Bronchial epithelial cell (primary cell): ENCODE measurements around the gene SUCLA2. TPM values are rescaled to one million over a fixed set of nuclear protein-coding genes. Genes with fewer than 3 reads are reported as not detected.

Source experiments
- DNase-seq: peaks from one replicate; pipeline ENCODE4 v3.0.0-alpha.2; 2010; ENCODE audit warnings: low read depth
- FAIRE-seq: peaks from 2 replicates; lab custom pipeline; 2011; peaks lifted over from hg19 to GRCh38; lab: Jason Lieb, UNC
- H3K27me3 ChIP-seq: 2 replicates; pipeline ENCODE4 v1.5.1; 2011; ENCODE audit warnings: low read length; ENCODE audit not compliant: control insufficient read depth, insufficient read depth
- H3K36me3 ChIP-seq: 2 replicates; pipeline ENCODE4 v1.5.1; 2011; ENCODE audit warnings: low read length; ENCODE audit not compliant: control insufficient read depth, insufficient read depth
- H3K4me3 ChIP-seq: 2 replicates; pipeline ENCODE4 v1.5.1; 2011; ENCODE audit warnings: mild to moderate bottlenecking, low read depth, low read length, control low read depth
- total RNA-seq: library from RNA; depleted of rRNA; stranded (reverse); fragments of >200 nt; gene quantifications from 2 replicates; pipeline ENCODE4 v1.2.1, GENCODE V29; 2014
- TF ChIP-seq, protein P1 (sequence below): IDR thresholded peaks from 2 replicates; pipeline ENCODE4 v1.5.1; 2011; ENCODE audit warnings: mild to moderate bottlenecking, moderate library complexity, low read length, control low read depth, inconsistent platforms; ENCODE audit not compliant: insufficient read depth, severe bottlenecking

Gene SUCLA2
- total RNA-seq, 1 donor from 2014 or later = 57.4 TPM

DNA sequence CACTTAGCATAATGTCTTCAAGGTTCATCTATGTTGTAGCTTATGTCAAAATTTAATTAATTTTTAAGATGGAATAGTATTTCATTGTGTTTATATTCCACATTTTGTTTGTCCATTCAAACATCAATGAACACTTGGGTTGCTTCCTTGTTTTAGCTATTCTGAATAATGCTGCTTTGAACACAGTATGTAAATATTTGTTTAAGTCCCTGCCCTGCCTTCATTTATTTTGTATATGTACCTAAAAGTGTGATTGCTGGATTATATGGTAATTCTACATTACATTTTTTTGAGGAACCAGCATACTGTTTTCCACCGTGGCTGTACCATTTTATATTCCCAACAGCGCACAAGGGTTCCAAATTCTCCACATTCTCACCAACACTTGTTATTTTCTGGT is 17.6 kb upstream of the SUCLA2 start:
- TF ChIP-seq, protein P1, sequence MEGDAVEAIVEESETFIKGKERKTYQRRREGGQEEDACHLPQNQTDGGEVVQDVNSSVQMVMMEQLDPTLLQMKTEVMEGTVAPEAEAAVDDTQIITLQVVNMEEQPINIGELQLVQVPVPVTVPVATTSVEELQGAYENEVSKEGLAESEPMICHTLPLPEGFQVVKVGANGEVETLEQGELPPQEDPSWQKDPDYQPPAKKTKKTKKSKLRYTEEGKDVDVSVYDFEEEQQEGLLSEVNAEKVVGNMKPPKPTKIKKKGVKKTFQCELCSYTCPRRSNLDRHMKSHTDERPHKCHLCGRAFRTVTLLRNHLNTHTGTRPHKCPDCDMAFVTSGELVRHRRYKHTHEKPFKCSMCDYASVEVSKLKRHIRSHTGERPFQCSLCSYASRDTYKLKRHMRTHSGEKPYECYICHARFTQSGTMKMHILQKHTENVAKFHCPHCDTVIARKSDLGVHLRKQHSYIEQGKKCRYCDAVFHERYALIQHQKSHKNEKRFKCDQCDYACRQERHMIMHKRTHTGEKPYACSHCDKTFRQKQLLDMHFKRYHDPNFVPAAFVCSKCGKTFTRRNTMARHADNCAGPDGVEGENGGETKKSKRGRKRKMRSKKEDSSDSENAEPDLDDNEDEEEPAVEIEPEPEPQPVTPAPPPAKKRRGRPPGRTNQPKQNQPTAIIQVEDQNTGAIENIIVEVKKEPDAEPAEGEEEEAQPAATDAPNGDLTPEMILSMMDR = no peak
- no peaks in the 10 kb centered on the region for H3K27me3 ChIP-seq
- no peaks in the 10 kb centered on the region for H3K36me3 ChIP-seq
- no peak overlapping the region for H3K4me3 ChIP-seq
- DNase-seq (no peak), FAIRE-seq (no peak)

DNA sequence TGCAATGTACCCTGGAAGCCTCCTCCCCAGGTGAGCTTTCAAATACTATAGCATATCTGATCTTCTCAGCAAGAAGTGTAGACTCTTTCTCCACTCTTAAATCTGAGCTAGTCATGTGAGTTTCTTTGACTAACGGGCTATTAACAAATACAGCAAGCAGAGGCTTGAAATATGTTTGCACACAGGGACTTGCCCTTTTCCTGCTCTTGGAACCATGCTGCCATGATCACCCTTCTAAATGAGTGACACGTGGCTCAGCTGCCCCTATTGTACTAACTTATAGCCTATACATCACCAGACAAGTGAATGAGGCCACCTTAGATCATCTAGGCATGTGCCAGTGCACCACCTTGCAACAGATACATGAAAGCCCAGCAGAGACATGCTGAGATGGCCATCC is 13.3 kb upstream of the SUCLA2 start:
- TF ChIP-seq, protein P1 = no peak
- FAIRE-seq = peak; percentile 13
- Histone ChIP-seq H3K36me3 (no peaks in the 10 kb centered on the region), H3K4me3 (no peak overlapping the region), H3K27me3 (no peaks in the 10 kb centered on the region)
- peak; percentile 81 for DNase-seq

DNA sequence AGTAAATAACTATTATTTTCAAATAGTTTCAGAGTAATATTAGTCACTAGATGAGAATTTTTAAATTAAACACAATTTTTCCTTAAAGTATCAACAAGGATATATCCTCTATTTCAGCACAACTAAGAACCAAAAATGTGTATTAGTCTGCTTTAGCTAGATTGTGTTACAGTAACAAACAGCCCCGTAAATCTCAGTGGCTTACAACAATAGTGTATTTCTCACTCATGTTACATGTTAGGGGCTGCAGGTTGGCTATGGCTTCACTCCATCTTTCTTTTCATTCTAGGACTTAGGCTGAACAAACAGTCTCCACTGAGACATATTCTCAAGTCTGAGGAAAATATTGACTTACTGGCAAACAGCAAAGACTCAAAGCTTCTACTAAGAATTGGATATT is 11.6 kb upstream of the SUCLA2 start:
- no peak for DNase-seq
- Histone ChIP-seq H3K27me3 (no peaks in the 10 kb centered on the region), H3K36me3 (no peaks in the 10 kb centered on the region), H3K4me3 (no peak overlapping the region)
- TF ChIP-seq, protein P1 = no peak
- no peak for FAIRE-seq

DNA sequence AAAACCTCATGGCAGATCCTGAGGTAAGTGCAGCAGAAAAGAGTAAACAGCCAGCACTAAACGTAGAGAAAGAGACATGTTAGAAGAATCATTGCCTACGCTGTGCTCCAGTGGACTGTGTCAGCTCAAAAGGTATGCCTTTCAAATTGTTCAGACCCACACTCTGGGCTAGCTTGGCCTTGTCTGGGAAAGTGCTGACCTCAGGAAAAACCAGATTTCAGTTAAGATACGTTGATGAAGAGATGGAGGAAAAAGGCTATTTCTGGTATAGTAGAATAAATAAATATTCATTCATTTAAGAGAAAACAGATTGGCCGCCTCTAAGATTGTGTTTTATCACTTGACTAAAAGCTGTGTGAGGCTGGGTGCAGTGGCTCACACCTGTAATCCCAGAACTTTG is 9.6 kb upstream of the SUCLA2 start:
- DNase-seq = no peak
- Histone ChIP-seq H3K36me3 (no peaks in the 10 kb centered on the region), H3K4me3 (no peak overlapping the region), H3K27me3 (no peaks in the 10 kb centered on the region)
- TF ChIP-seq, protein P1 = no peak
- FAIRE-seq = no peak

DNA sequence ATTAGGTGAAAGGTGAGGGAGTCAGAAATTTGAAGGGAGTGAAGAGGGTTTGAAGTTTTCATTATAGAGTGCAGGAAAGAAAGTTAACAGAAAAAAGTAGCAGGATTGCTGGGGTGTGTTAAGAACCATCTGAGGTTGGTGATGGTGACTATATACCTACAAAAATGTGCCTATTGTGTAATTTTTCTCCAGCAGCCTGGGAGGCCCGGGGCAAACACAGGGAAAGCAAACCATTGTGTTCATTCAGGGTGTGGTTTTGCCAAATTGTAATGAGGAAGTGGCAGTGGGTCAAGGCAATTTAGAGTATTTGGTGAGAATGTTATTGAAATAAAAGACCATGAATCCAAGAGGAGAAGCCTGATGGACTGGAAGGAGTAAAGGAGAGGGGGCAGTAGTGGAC is 8.2 kb upstream of the SUCLA2 start:
- FAIRE-seq = no peak

DNA sequence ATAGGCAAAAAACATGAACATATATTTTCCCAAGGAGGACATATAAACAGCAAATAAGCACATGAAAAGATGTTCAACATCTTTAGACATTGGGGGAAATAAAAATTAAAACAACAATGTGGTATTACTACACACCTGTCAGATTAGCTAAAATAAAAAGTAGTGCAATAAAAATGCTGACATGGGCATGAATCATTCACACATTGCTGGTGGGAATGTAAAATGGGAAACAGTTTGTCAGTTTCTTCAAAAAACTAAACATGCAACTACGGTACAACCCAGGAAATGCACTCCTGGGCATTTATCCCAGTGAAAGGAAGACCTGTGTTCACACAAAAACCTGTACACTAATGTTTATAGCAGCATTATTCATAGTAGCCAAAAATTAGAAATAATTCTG is 5.3 kb upstream of the SUCLA2 start:
- no peak for FAIRE-seq
- no peak overlapping the region for H3K4me3 ChIP-seq
- no peaks in the 10 kb centered on the region for H3K36me3 ChIP-seq
- TF ChIP-seq, protein P1 = no peak
- H3K27me3 ChIP-seq = no peaks in the 10 kb centered on the region
- DNase-seq = peak; percentile 53

More for the DNA sequence above, 8.2 kb upstream of the SUCLA2 start:
- Histone ChIP-seq H3K27me3 (no peaks in the 10 kb centered on the region), H3K36me3 (no peaks in the 10 kb centered on the region), H3K4me3 (no peak overlapping the region)
- TF ChIP-seq, protein P1 = no peak
- DNase-seq = peak; percentile 90
